HCT116 (cell line): ENCODE results near the gene FBXO17.

Source experiments
- ATF3 ChIP-seq: IDR thresholded peaks from 2 replicates; pipeline ENCODE4 v1.6.1; 2012
- CTCF ChIP-seq, 3 experiments: fragments of 200-600 bp in 1 of 3; sonication (generic) in 1 of 3; IDR thresholded peaks in 2 of 3; conservative IDR thresholded peaks in 1 of 3; 2 replicates each; pipeline ENCODE4 v1.5.1; 2012 to 2017; ENCODE audit warnings: low read depth in 2 of 3, low read length in 2 of 3, antibody characterized with exemption in 1 of 3, borderline replicate concordance in 1 of 3, control low read depth in 1 of 3, mild to moderate bottlenecking in 1 of 3, mixed read lengths in 1 of 3, mixed run types in 1 of 3, moderate library complexity in 1 of 3; ENCODE audit not compliant: insufficient read depth in 1 of 3
- EGR1 ChIP-seq: IDR thresholded peaks from 2 replicates; pipeline ENCODE4 v1.6.1; 2012; ENCODE audit warnings: low read depth
- EZH2 ChIP-seq: fragments of 200-600 bp; sonication (generic); IDR thresholded peaks from 2 replicates; pipeline ENCODE4 v1.6.1; 2017; ENCODE audit warnings: antibody characterized with exemption, mixed run types
- SIN3A ChIP-seq: IDR thresholded peaks from 2 replicates; pipeline ENCODE4 v1.6.1; 2012; ENCODE audit warnings: low read depth
- ZBTB33 ChIP-seq: IDR thresholded peaks from 2 replicates; pipeline ENCODE4 v1.6.1; 2011; ENCODE audit warnings: mild to moderate bottlenecking, low read length, moderate library complexity; ENCODE audit not compliant: insufficient replicate concordance; ENCODE audit errors: extremely low read depth

GRCh38 chr19:38910488-38910887 is 65.1 kb downstream of the FBXO17 start:
- TF ChIP-seq EZH2 (no peak), CTCF (IDR thresholded peaks at IDR 0.05 in 2 of 3, conservative IDR thresholded peaks at IDR 0.05 in 1 of 3; ENCODE audit: borderline replicate concordance in 1 of 3, insufficient read depth in 1 of 3, low read depth in 2 of 3, low read length in 2 of 3) (no peak), ATF3 (no peak), EGR1 (no peak), SIN3A (no peak), ZBTB33 (no peak)
